SK-N-SH (cell line): ENCODE results near the gene DNAH9.

Experiments used
- CTCF ChIP-seq: fragments of 200-600 bp; sonication (generic); IDR thresholded peaks from 2 replicates; pipeline ENCODE4 v1.6.1; 2017; ENCODE audit warnings: antibody characterized with exemption, mild to moderate bottlenecking, moderate library complexity
- EZH2phosphoT487 ChIP-seq: fragments of 200-600 bp; sonication (generic); IDR thresholded peaks from 2 replicates; pipeline ENCODE4 v1.6.1; 2017; ENCODE audit warnings: low read depth, mixed run types, mild to moderate bottlenecking, antibody characterized with exemption, moderate library complexity, borderline replicate concordance
- MEF2A ChIP-seq: IDR thresholded peaks from 2 replicates; pipeline ENCODE4 v1.4.0; 2012; ENCODE audit warnings: low read depth, borderline replicate concordance
- POLR2AphosphoS5 ChIP-seq: IDR thresholded peaks from 2 replicates; pipeline ENCODE4 v1.6.1; 2012; ENCODE audit warnings: low read depth, low read length
- RCOR1 ChIP-seq: fragments of 150-350 bp; IDR thresholded peaks from 2 replicates; pipeline ENCODE4 v1.6.1; 2017; ENCODE audit warnings: antibody characterized with exemption, low read length
- RXRA ChIP-seq: IDR thresholded peaks from 2 replicates; pipeline ENCODE4 v1.4.0; 2012; ENCODE audit warnings: low read depth, mild to moderate bottlenecking, borderline replicate concordance
- TAF1 ChIP-seq: IDR thresholded peaks from 2 replicates; pipeline ENCODE4 v1.6.1; 2012; ENCODE audit warnings: low read depth, mild to moderate bottlenecking, low read length, moderate library complexity, borderline replicate concordance
- YY1 ChIP-seq: IDR thresholded peaks from 2 replicates; pipeline ENCODE4 v1.4.0; 2012; ENCODE audit warnings: low read depth, mild to moderate bottlenecking

- TF ChIP-seq YY1 (no peak), MEF2A (no peak), RCOR1 (no peak), POLR2AphosphoS5 (no peak), CTCF (no peak), TAF1 (no peak), EZH2phosphoT487 (no peak), RXRA (no peak)
Observed at GRCh38 chr17:11869680-11870394, 271.6 kb downstream of the DNAH9 start.
